DND-41 (cell line): ENCODE data around the gene RGS6.

ENCODE experiments used
- EZH2 ChIP-seq: IDR thresholded peaks from 3 replicates; pipeline ENCODE4 v1.6.1; 2012; ENCODE audit warnings: borderline replicate concordance, low read depth, mild to moderate bottlenecking, moderate library complexity, low read length, inconsistent platforms; ENCODE audit not compliant: severe bottlenecking
- TF ChIP-seq, protein P1 (sequence below): IDR thresholded peaks from 2 replicates; pipeline ENCODE4 v1.5.1; 2012; ENCODE audit warnings: borderline replicate concordance, low read length, moderate library complexity, mild to moderate bottlenecking; ENCODE audit not compliant: poor library complexity, severe bottlenecking; ENCODE audit errors: extremely low read depth

DNA sequence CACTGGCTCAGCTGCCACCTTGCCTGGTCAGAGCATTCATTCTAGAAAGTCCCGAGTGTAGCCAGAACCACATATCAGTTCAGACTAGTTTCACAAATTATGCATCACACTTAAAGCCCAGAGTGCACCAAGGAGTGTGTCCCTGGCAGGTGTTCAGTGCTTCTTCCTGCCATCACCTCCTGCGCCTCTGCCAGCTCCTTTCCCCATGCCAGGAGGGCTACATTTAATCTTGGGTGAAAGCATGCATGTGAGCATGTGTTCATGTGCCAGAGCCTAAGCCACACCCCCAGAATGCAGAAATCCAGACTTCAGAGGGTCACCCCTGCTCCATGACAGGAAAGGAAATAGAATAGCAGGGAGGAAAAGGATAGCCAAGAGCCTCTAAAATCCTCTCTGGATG lies 580.1 kb downstream of the RGS6 start:
- TF ChIP-seq, protein P1, sequence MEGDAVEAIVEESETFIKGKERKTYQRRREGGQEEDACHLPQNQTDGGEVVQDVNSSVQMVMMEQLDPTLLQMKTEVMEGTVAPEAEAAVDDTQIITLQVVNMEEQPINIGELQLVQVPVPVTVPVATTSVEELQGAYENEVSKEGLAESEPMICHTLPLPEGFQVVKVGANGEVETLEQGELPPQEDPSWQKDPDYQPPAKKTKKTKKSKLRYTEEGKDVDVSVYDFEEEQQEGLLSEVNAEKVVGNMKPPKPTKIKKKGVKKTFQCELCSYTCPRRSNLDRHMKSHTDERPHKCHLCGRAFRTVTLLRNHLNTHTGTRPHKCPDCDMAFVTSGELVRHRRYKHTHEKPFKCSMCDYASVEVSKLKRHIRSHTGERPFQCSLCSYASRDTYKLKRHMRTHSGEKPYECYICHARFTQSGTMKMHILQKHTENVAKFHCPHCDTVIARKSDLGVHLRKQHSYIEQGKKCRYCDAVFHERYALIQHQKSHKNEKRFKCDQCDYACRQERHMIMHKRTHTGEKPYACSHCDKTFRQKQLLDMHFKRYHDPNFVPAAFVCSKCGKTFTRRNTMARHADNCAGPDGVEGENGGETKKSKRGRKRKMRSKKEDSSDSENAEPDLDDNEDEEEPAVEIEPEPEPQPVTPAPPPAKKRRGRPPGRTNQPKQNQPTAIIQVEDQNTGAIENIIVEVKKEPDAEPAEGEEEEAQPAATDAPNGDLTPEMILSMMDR: no peak
- no peak for TF ChIP-seq EZH2
